H1 (cell line): ENCODE results near the gene CCDC12. TPM values are rescaled to one million over a fixed set of nuclear protein-coding genes. Genes with fewer than 3 reads are reported as not detected.

Source experiments
- BACH1 ChIP-seq: IDR thresholded peaks from 2 replicates; pipeline ENCODE4 v1.6.1; 2012; ENCODE audit warnings: low read length, improper control_type of control experiment
- CBX5 ChIP-seq: fragments of 300-800, 300-1000 bp; sonication (generic); IDR thresholded peaks from 2 replicates; pipeline ENCODE4 v1.7.1; 2016; ENCODE audit warnings: antibody characterized with exemption, low read length, low read depth
- KDM4A ChIP-seq: IDR thresholded peaks from one replicate; pipeline ENCODE4 v1.7.1; 2012; ENCODE audit warnings: low read depth, mild to moderate bottlenecking, moderate library complexity, low read length, inconsistent platforms; ENCODE audit not compliant: severe bottlenecking
- SAP30 ChIP-seq: fragments of 300-600 bp; sonication (generic); IDR thresholded peaks from 2 replicates; pipeline ENCODE4 v1.7.1; 2012; ENCODE audit warnings: low read length, moderate library complexity, mild to moderate bottlenecking, inconsistent platforms; ENCODE audit not compliant: insufficient read depth, insufficient replicate concordance
- SP4 ChIP-seq: IDR thresholded peaks from 2 replicates; pipeline ENCODE4 v1.6.1; 2012; ENCODE audit warnings: low read length, inconsistent platforms
- TAF7 ChIP-seq: optimal IDR thresholded peaks from 2 replicates; pipeline ENCODE3; 2011; ENCODE audit warnings: low read depth, mild to moderate bottlenecking, inconsistent platforms, low read length, moderate library complexity, borderline replicate concordance
- polyA plus RNA-seq, 7 experiments: library from polyadenylated mRNA; depleted of rRNA in 3 of 7; stranded (reverse) in 5 of 7; unstranded in 2 of 7; fragments of >200 nt in 5 of 7; fragments of 200-250 nt in 2 of 7; gene quantifications; 1 replicate in 5 of 7; 2 replicates in 1 of 7; 4 replicates in 1 of 7; pipeline versions ENCODE4 v1.2.1 to v1.2.3, GENCODE V29; 2011 to 2013; ENCODE audit warnings: missing spikeins in 2 of 7, mixed read lengths in 2 of 7
- total RNA-seq: library from RNA; stranded (reverse); fragmentation: NEBNext Ultra II Directional; extraction: Animal tissue kit (Norgen Biotek cat#: 25700); gene quantifications from 2 replicates; pipeline ENCODE4 v1.2.1, GENCODE V29; 2021

CCDC12 gene
- total and polyA plus RNA-seq, 2 of the 8 experiments (the other 6 are each of a cell fraction or from before 2014, with no cell fraction given), result 29.5 to 41.3 TPM

- TF ChIP-seq SAP30 (no peak), KDM4A (no peak), TAF7 (no peak), BACH1 (no peak), CBX5 (no peak), SP4 (no peak)
These were observed 59.7 kb downstream of the CCDC12 start (continued) for GRCh38 chr3:46916799-46917198.
